Panc1 (cell line): ENCODE data around the gene SLC7A14. TPM values are rescaled to one million over a fixed set of nuclear protein-coding genes. Genes with fewer than 3 reads are reported as not detected.
A peak's percentile ranks its signal among the peaks of the same experiment; 100 is the strongest.

Experiments
- ATAC-seq: fragments of 200-7000 bp; cut with Tn5 transposase; 2 replicates; pipeline ENCODE4 v1.9.1; 2020; ENCODE audit warnings: mild to moderate bottlenecking, moderate library complexity
- BruUV-seq: library from RNA; stranded (reverse); fragments of 400-500 nt; replicated peaks from 2 replicates; lab custom pipeline; 2021; lab: Mats Ljungman, UMichigan
- CTCF ChIA-PET: fragments of 300-600 bp; sonication (Branson Sonifier 250); formaldehyde crosslinking; loops from one replicate; lab custom pipeline; 2022; ENCODE audit warnings: antibody characterized with exemption; lab: Charles Lee
- POLR2A ChIA-PET: fragments of 300-600 bp; sonication (Branson Sonifier 250); formaldehyde crosslinking; loops from one replicate; lab custom pipeline; 2022; ENCODE audit warnings: antibody characterized with exemption; lab: Charles Lee
- DNase-seq: peaks from one replicate; pipeline ENCODE4 v3.0.0-alpha.2; 2010; ENCODE audit warnings: low read depth, low spot score
- H3K27ac ChIP-seq: 2 replicates; pipeline ENCODE4 v1.5.1; 2011; ENCODE audit warnings: mild to moderate bottlenecking, low read length, inconsistent platforms
- H3K27me3 ChIP-seq: fragments of 200-500 bp; sonication (Bioruptor generic); 2 replicates; pipeline ENCODE4 v1.6.0; 2014; ENCODE audit warnings: low read length, inconsistent platforms; ENCODE audit not compliant: control insufficient read depth, insufficient read depth
- H3K36me3 ChIP-seq: fragments of 200-500 bp; sonication (Bioruptor generic); 2 replicates; pipeline ENCODE4 v1.5.1; 2014; ENCODE audit warnings: inconsistent platforms, mild to moderate bottlenecking, low read length, moderate library complexity; ENCODE audit not compliant: control insufficient read depth, insufficient read depth
- H3K4me1 ChIP-seq: 2 replicates; pipeline ENCODE4 v1.5.1; 2011; ENCODE audit warnings: inconsistent platforms, mild to moderate bottlenecking, low read length, moderate library complexity; ENCODE audit not compliant: control insufficient read depth, insufficient read depth
- H3K4me3 ChIP-seq, 2 experiments: 2 replicates each; pipeline ENCODE4 v1.5.1; 2011 to 2012; ENCODE audit warnings: low read depth in 2 of 2, low read length in 2 of 2, mild to moderate bottlenecking in 2 of 2, inconsistent platforms in 1 of 2, moderate library complexity in 1 of 2
- H3K9me3 ChIP-seq: fragments of 200-500 bp; sonication (Bioruptor generic); 2 replicates; pipeline ENCODE4 v1.5.1; 2014; ENCODE audit warnings: low read depth, mild to moderate bottlenecking, inconsistent platforms, low read length, moderate library complexity; ENCODE audit not compliant: control insufficient read depth, insufficient read depth
- POLR2AphosphoS5 ChIP-seq: IDR thresholded peaks from 2 replicates; pipeline ENCODE4 v1.6.1; 2012; ENCODE audit warnings: mild to moderate bottlenecking, low read depth, low read length, moderate library complexity
- SIN3A ChIP-seq: IDR thresholded peaks from 2 replicates; pipeline ENCODE4 v1.6.1; 2012; ENCODE audit warnings: low read depth, mild to moderate bottlenecking, low read length, moderate library complexity, borderline replicate concordance; ENCODE audit not compliant: insufficient read depth
- TCF7L2 ChIP-seq: IDR thresholded peaks from 2 replicates; pipeline ENCODE4 v1.6.1; 2011; ENCODE audit warnings: mild to moderate bottlenecking, low read depth, low read length, inconsistent platforms
- in situ Hi-C: cut with HindIII; loops from 2 replicates; pipeline ENCODE4 v1.10.0; 2016; ENCODE audit warnings: low sequenced_read_pairs, low pct_unique_long_range_greater_than_20kb
- intact Hi-C: fragments of 100-400 bp; cut with micrococcal nuclease; formaldehyde crosslinking; loops from one replicate; pipeline ENCODE4 v1.10.0; 2022; ENCODE audit not compliant: unreplicated experiment
- total RNA-seq: library from RNA; stranded (reverse); gene quantifications from one replicate; pipeline ENCODE4 v1.2.1, GENCODE V29; 2021; ENCODE audit not compliant: unreplicated experiment
- TF ChIP-seq, protein P1 (sequence below), 2 experiments: IDR thresholded peaks; 2 replicates each; pipeline ENCODE4 v1.6.1; 2011 to 2012; ENCODE audit warnings: low read depth in 2 of 2, control low read depth in 1 of 2, low read length in 1 of 2, mild to moderate bottlenecking in 1 of 2, moderate library complexity in 1 of 2; ENCODE audit not compliant: insufficient read depth in 1 of 2
- TF ChIP-seq, protein P2 (sequence below): fragments of 450-650 bp; IDR thresholded peaks from 2 replicates; pipeline ENCODE4 v1.5.1; 2017; ENCODE audit warnings: mild to moderate bottlenecking

SLC7A14 gene
- total RNA-seq, 1 experiment from 2014 or later: not detected

DNA sequence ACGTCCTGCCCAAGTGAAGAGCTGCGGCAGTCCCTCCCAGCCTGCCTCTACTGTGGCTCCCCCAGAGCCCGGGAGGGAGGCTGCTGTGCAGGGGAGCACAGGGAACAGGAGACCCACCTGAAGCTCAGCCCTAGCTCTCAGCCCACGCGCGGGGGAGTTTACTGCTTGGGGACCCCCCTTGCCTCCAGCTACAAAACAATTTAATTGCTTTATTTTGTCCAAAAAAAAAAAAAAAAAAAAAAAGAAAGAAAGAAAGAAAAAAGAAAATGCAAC lies 89.1 kb downstream of the SLC7A14 start:
- ChIA-PET POLR2A (interaction anchor here (0.7 kb wide), 1 partner anchor 510 kb away, joined by 10 read pairs; no protein-coding TSS in a partner anchor), CTCF (no interaction called here)
- DNase-seq (no peak), ATAC-seq (no peak)
- no TSS peak for BruUV-seq
- H3K9me3 ChIP-seq: no peaks in the 10 kb centered on the region
- H3K27ac ChIP-seq: no peak overlapping the region
- TF ChIP-seq, protein P1, sequence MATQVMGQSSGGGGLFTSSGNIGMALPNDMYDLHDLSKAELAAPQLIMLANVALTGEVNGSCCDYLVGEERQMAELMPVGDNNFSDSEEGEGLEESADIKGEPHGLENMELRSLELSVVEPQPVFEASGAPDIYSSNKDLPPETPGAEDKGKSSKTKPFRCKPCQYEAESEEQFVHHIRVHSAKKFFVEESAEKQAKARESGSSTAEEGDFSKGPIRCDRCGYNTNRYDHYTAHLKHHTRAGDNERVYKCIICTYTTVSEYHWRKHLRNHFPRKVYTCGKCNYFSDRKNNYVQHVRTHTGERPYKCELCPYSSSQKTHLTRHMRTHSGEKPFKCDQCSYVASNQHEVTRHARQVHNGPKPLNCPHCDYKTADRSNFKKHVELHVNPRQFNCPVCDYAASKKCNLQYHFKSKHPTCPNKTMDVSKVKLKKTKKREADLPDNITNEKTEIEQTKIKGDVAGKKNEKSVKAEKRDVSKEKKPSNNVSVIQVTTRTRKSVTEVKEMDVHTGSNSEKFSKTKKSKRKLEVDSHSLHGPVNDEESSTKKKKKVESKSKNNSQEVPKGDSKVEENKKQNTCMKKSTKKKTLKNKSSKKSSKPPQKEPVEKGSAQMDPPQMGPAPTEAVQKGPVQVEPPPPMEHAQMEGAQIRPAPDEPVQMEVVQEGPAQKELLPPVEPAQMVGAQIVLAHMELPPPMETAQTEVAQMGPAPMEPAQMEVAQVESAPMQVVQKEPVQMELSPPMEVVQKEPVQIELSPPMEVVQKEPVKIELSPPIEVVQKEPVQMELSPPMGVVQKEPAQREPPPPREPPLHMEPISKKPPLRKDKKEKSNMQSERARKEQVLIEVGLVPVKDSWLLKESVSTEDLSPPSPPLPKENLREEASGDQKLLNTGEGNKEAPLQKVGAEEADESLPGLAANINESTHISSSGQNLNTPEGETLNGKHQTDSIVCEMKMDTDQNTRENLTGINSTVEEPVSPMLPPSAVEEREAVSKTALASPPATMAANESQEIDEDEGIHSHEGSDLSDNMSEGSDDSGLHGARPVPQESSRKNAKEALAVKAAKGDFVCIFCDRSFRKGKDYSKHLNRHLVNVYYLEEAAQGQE (IDR thresholded peaks at IDR 0.05; ENCODE audit: insufficient read depth in 1 of 2, low read depth in 2 of 2, low read length in 1 of 2): no peak
- TF ChIP-seq SIN3A (no peak), POLR2AphosphoS5 (no peak), TCF7L2 (no peak)
- TF ChIP-seq, protein P2, sequence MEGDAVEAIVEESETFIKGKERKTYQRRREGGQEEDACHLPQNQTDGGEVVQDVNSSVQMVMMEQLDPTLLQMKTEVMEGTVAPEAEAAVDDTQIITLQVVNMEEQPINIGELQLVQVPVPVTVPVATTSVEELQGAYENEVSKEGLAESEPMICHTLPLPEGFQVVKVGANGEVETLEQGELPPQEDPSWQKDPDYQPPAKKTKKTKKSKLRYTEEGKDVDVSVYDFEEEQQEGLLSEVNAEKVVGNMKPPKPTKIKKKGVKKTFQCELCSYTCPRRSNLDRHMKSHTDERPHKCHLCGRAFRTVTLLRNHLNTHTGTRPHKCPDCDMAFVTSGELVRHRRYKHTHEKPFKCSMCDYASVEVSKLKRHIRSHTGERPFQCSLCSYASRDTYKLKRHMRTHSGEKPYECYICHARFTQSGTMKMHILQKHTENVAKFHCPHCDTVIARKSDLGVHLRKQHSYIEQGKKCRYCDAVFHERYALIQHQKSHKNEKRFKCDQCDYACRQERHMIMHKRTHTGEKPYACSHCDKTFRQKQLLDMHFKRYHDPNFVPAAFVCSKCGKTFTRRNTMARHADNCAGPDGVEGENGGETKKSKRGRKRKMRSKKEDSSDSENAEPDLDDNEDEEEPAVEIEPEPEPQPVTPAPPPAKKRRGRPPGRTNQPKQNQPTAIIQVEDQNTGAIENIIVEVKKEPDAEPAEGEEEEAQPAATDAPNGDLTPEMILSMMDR: no peak
- no peaks in the 10 kb centered on the region for H3K4me1 ChIP-seq
- intact Hi-C loops (no loop called here), in situ Hi-C loops (no loop called here)
- no peaks in the 10 kb centered on the region for H3K27me3 ChIP-seq
- no peak overlapping the region for H3K4me3 ChIP-seq
- H3K36me3 ChIP-seq: no peaks in the 10 kb centered on the region

DNA sequence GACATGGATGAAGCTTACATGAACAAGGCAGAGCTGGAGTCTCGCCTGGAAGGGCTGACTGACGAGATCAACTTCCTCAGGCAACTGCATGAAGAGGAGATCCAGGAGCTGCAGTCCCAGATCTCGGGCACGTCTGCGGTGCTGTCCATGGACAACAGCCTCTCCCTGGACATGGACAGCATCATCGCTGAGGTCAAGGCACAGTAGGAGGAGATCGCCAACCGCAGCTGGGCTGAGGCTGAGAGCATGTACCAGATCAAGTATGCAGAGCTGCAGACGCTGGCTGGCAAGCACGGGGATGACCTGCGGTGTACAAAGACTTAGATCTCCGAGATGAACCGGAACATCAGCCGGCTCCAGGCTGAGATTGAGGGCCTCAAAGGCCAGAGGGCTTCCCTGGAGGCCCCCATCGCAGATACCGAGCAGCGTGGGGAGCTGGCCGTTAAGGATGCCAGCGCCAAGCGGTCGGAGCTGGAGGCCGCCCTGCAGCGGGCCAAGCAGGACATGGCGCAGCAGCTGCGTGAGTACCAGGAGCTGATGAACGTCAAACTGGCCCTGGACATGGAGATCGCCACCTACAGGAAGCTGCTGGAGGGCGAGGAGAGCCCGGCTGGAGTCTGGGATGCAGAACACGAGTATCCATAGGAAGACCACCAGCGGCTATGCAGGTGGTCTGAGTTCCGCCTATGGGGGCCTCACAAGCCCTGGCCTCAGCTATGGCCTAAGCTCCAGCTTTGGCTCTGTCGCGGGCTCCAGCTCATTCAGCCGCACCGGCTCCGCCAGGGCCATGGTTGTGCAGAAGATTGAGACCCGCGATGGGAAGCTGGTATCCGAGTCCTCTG lies 89.6 kb downstream of the SLC7A14 start:
- H3K36me3 ChIP-seq: no peaks in the 10 kb centered on the region
- no peaks in the 10 kb centered on the region for H3K4me1 ChIP-seq
- no peaks in the 10 kb centered on the region for H3K27me3 ChIP-seq
- ATAC-seq (no peak), DNase-seq (no peak)
- no TSS peak for BruUV-seq
- no peak overlapping the region for H3K27ac ChIP-seq
- intact Hi-C loops: no loop called here
- H3K9me3 ChIP-seq: no peaks in the 10 kb centered on the region
- ChIA-PET POLR2A (interaction anchor here (0.5 to 0.7 kb wide), 2 partner anchors 343 to 510 kb away, joined by 4 to 10 read pairs; no protein-coding TSS in a partner anchor), CTCF (no interaction called here)
- in situ Hi-C loops: no loop called here
- no peak overlapping the region for H3K4me3 ChIP-seq
- TF ChIP-seq, protein P2: peak; percentile 11; the same call in 1 of the 2 replicates
- no peak for TF ChIP-seq TCF7L2
- no peak for TF ChIP-seq POLR2AphosphoS5
- TF ChIP-seq, protein P1 (IDR thresholded peaks at IDR 0.05; ENCODE audit: insufficient read depth in 1 of 2, low read depth in 2 of 2, low read length in 1 of 2): no peak
